IMR-90 (cell line): ENCODE data around the gene GTF2A2. TPM values are rescaled to one million over a fixed set of nuclear protein-coding genes. Genes with fewer than 3 reads are reported as not detected.

Source experiments
- ATAC-seq: fragments of 200-7000 bp; cut with Tn5 transposase; 2 replicates; pipeline ENCODE4 v1.9.1; 2020; ENCODE audit warnings: low read depth, mild to moderate bottlenecking, moderate library complexity
- BruUV-seq: library from RNA; stranded (reverse); fragments of 400-500 nt; replicated peaks from 2 replicates; lab custom pipeline; 2021; lab: Mats Ljungman, UMichigan
- CTCF ChIA-PET: fragments of 300-600 bp; formaldehyde crosslinking; extraction: SDS; loops from one replicate; lab custom pipeline; 2021; ENCODE audit warnings: antibody characterized with exemption; lab: Yijun Ruan, JAX
- POLR2A ChIA-PET: fragments of 300-600 bp; sonication (Branson Sonifier 250); formaldehyde crosslinking; loops from one replicate; lab custom pipeline; 2022; ENCODE audit warnings: antibody characterized with exemption; ENCODE audit not compliant: unreplicated experiment; lab: Charles Lee
- DNase-seq: peaks from one replicate; pipeline ENCODE4 v3.0.0; 2013
- H2AFZ ChIP-seq: replicated peaks from 2 replicates; pipeline ENCODE3; 2013; ENCODE audit warnings: low read length, mild to moderate bottlenecking; ENCODE audit not compliant: poor library complexity
- H2AK5ac ChIP-seq: 2 replicates; pipeline ENCODE4 v1.6.1; 2013; ENCODE audit warnings: low read depth, low read length, inconsistent platforms
- H2AK9ac ChIP-seq: replicated peaks from 2 replicates; pipeline ENCODE3; 2013; ENCODE audit warnings: mild to moderate bottlenecking, low read depth, low read length, moderate library complexity; ENCODE audit not compliant: poor library complexity
- H2BK120ac ChIP-seq: 2 replicates; pipeline ENCODE4 v1.6.1; 2013; ENCODE audit warnings: low read depth, low read length, inconsistent platforms
- H2BK15ac ChIP-seq: 3 replicates; pipeline ENCODE4 v1.6.1; 2013; ENCODE audit warnings: low read depth, low read length, inconsistent platforms
- H2BK20ac ChIP-seq: 2 replicates; pipeline ENCODE4 v1.6.1; 2013; ENCODE audit warnings: low read depth, mild to moderate bottlenecking, inconsistent platforms, low read length, moderate library complexity
- H2BK5ac ChIP-seq: 2 replicates; pipeline ENCODE4 v1.6.1; 2013; ENCODE audit warnings: mild to moderate bottlenecking, low read depth, low read length, inconsistent platforms; ENCODE audit not compliant: poor library complexity, severe bottlenecking
- H3K14ac ChIP-seq: replicated peaks from 2 replicates; pipeline ENCODE4 v1.6.1; 2013; ENCODE audit warnings: low read depth, low read length, inconsistent platforms
- H3K18ac ChIP-seq: 2 replicates; pipeline ENCODE4 v1.6.1; 2013; ENCODE audit warnings: low read depth, low read length, control low read depth
- H3K23ac ChIP-seq: 2 replicates; pipeline ENCODE4 v1.6.1; 2013; ENCODE audit warnings: low read depth, low read length, inconsistent platforms
- H3K27ac ChIP-seq: 2 replicates; pipeline ENCODE4 v1.5.1; 2013; ENCODE audit warnings: mild to moderate bottlenecking, control low read depth, low read length; ENCODE audit not compliant: insufficient read depth
- H3K27me3 ChIP-seq: 2 replicates; pipeline ENCODE4 v1.6.1; 2013; ENCODE audit warnings: low read length; ENCODE audit not compliant: control insufficient read depth, insufficient read depth
- H3K36me3 ChIP-seq: 2 replicates; pipeline ENCODE4 v1.6.1; 2013; ENCODE audit warnings: low read length, mixed read lengths; ENCODE audit not compliant: control insufficient read depth, insufficient read depth
- H3K4ac ChIP-seq: 2 replicates; pipeline ENCODE4 v1.6.1; 2013; ENCODE audit warnings: low read depth, low read length, inconsistent platforms
- H3K4me1 ChIP-seq: 2 replicates; pipeline ENCODE4 v1.6.1; 2013; ENCODE audit warnings: low read length, mixed read lengths; ENCODE audit not compliant: control insufficient read depth, insufficient read depth
- H3K4me2 ChIP-seq: 2 replicates; pipeline ENCODE4 v1.6.1; 2013; ENCODE audit warnings: low read depth, mild to moderate bottlenecking, control low read depth, low read length, moderate library complexity
- H3K4me3 ChIP-seq: 2 replicates; pipeline ENCODE4 v1.5.1; 2013; ENCODE audit warnings: low read depth, mild to moderate bottlenecking, control low read depth, low read length, moderate library complexity; ENCODE audit not compliant: insufficient read depth
- H3K56ac ChIP-seq: 2 replicates; pipeline ENCODE4 v1.6.1; 2013; ENCODE audit warnings: low read length, inconsistent platforms; ENCODE audit not compliant: insufficient read depth; ENCODE audit errors: extremely low read depth
- H3K79me1 ChIP-seq, 2 experiments: 2 replicates each; pipeline ENCODE4 v1.6.1; 2013; ENCODE audit warnings: low read length in 2 of 2, inconsistent platforms in 1 of 2, low read depth in 1 of 2
- H3K9ac ChIP-seq: 2 replicates; pipeline ENCODE4 v1.6.1; 2013; ENCODE audit warnings: low read depth, low read length, control low read depth
- H3K9me1 ChIP-seq: 2 replicates; pipeline ENCODE4 v1.6.1; 2013; ENCODE audit warnings: low read length, inconsistent platforms; ENCODE audit not compliant: insufficient read depth
- H3K9me3 ChIP-seq: 2 replicates; pipeline ENCODE4 v1.6.1; 2013; ENCODE audit warnings: low read length; ENCODE audit not compliant: control insufficient read depth, insufficient read depth
- H4K20me1 ChIP-seq: 2 replicates; pipeline ENCODE4 v1.6.1; 2013; ENCODE audit warnings: low read length, inconsistent platforms; ENCODE audit not compliant: insufficient read depth
- H4K5ac ChIP-seq: 2 replicates; pipeline ENCODE4 v1.6.1; 2013; ENCODE audit warnings: mild to moderate bottlenecking, low read depth, low read length, control low read depth
- H4K8ac ChIP-seq, 2 experiments: 2 replicates each; pipeline ENCODE4 v1.6.1; 2013; ENCODE audit warnings: low read depth in 2 of 2, low read length in 2 of 2, control low read depth in 1 of 2, inconsistent platforms in 1 of 2
- H4K91ac ChIP-seq: 2 replicates; pipeline ENCODE4 v1.6.1; 2013; ENCODE audit warnings: low read depth, low read length, inconsistent platforms; ENCODE audit not compliant: insufficient read depth
- CEBPB ChIP-seq: IDR thresholded peaks from 2 replicates; pipeline ENCODE4 v1.6.1; 2012; ENCODE audit warnings: low read depth, low read length, improper control_type of control experiment
- RCOR1 ChIP-seq: IDR thresholded peaks from 2 replicates; pipeline ENCODE4 v1.6.1; 2012; ENCODE audit warnings: mild to moderate bottlenecking, low read length, improper control_type of control experiment; ENCODE audit not compliant: insufficient replicate concordance
- RFX5 ChIP-seq: IDR thresholded peaks from 2 replicates; pipeline ENCODE4 v1.8.0; 2012; ENCODE audit warnings: low read depth, mild to moderate bottlenecking, low read length, moderate library complexity
- WGBS, 2 experiments: methylation state at CpG; one replicate each; pipeline versions ENCODE4 v1.1.5 to v1.1.7; 2013; ENCODE audit warnings: missing lambda C conversion rate in 2 of 2; ENCODE audit not compliant: insufficient read length in 1 of 2; ENCODE audit errors: extremely low coverage in 2 of 2; 5-methylcytosine and 5-hydroxymethylcytosine counted together
- dilution Hi-C: fragments of 300-500 bp; cut with HindIII; formaldehyde crosslinking; loops from one replicate; pipeline ENCODE4 v1.14.3; 2018; ENCODE audit warnings: low sequenced_read_pairs; ENCODE audit not compliant: unreplicated experiment
- in situ Hi-C: fragments of 300-500 bp; cut with MboI; formaldehyde crosslinking; loops from 3 replicates; pipeline ENCODE4 v1.14.3; 2019; ENCODE audit warnings: low sequenced_read_pairs, inconsistent platforms, mixed read lengths
- intact Hi-C: fragments of 100-400 bp; cut with micrococcal nuclease; formaldehyde crosslinking; loops from 2 replicates; pipeline ENCODE4 v1.10.0; 2022
- polyA plus RNA-seq, 3 experiments: library from polyadenylated mRNA; depleted of rRNA; stranded (reverse); fragments of >200 nt; gene quantifications; 2 replicates each; pipeline ENCODE4 v1.2.3, GENCODE V29; 2012; ENCODE audit warnings: low replicate concordance in 1 of 3
- total RNA-seq: library from RNA; depleted of rRNA; stranded (reverse); fragments of >200 nt; gene quantifications from 2 replicates; pipeline ENCODE4 v1.2.3, GENCODE V29; 2012

The GTF2A2 gene
- total and polyA plus RNA-seq, 2 of the 4 experiments (the other 2 are of a cell fraction): 10.2 to 29.9 TPM

DNA sequence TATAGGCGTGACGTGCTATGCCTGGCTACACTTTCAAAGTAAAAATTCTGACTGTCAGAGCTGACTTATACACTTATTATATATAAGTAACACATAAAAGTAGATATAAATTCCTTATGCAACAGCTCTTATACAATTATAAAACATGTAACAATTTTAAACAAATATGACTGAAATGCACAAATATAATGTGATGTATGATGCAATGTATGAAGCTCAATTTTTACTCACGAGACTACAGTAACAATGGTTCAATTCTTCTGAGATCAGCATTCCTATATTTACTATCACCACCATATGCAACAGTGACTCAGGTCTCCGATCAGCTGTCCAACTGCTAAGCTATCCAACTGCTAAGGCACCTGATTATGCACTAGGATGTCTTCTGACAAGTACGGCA is 23.6 kb upstream of the GTF2A2 start:
- no peaks in the 10 kb centered on the region for H3K9me3 ChIP-seq
- no peak for ATAC-seq
- peak; percentile 28 for DNase-seq
- H3K18ac ChIP-seq: no peak overlapping the region
- no peak overlapping the region for H3K4me3 ChIP-seq
- no peaks in the 10 kb centered on the region for H3K4me1 ChIP-seq
- no peak overlapping the region for H3K27ac ChIP-seq
- H2AK5ac ChIP-seq: no peak overlapping the region
- H3K14ac ChIP-seq: no peak overlapping the region
- no peaks in the 10 kb centered on the region for H3K27me3 ChIP-seq
- H3K23ac ChIP-seq: no peak overlapping the region
- no peak overlapping the region for H4K91ac ChIP-seq
- H2BK5ac ChIP-seq: no peak overlapping the region
- H3K9me1 ChIP-seq: peaks cover 7% of the 10 kb centered on the region
- H3K79me1 ChIP-seq: peaks cover 9 to 19% of the 10 kb centered on the region in 2 experiments
- no peak overlapping the region for H4K8ac ChIP-seq
- dilution Hi-C loops: no loop called here
- H2BK15ac ChIP-seq: no peak overlapping the region
- in situ Hi-C loops: loop anchor here (25.0 kb wide), 1 partner anchor 756 kb away; no protein-coding TSS in a partner anchor
- H2AK9ac ChIP-seq: no peak overlapping the region
- H4K5ac ChIP-seq: no peak overlapping the region
- no peak overlapping the region for H2AFZ ChIP-seq
- WGBS, 2 experiments: no CpG with 5 or more reads among the region's 5 CpGs
- H3K56ac ChIP-seq: no peak overlapping the region
- no peak overlapping the region for H2BK120ac ChIP-seq
- TF ChIP-seq RCOR1 (no peak), RFX5 (no peak), CEBPB (peak; percentile 68)
- CTCF ChIA-PET: interaction anchor here (0.6 to 0.7 kb wide), 3 partner anchors 10 to 678 kb away, joined by 3 to 6 read pairs (median 5); no protein-coding TSS in a partner anchor
- no peak overlapping the region for H3K4me2 ChIP-seq
- no TSS peak for BruUV-seq
- intact Hi-C loops: loop anchor here (10.0 kb wide), 1 partner anchor 794 kb away; the partner anchor contains the start of gene ICE2
- H4K20me1 ChIP-seq: peaks cover 28% of the 10 kb centered on the region
- no peak overlapping the region for H3K9ac ChIP-seq
- POLR2A ChIA-PET: no interaction called here
- no peak overlapping the region for H3K4ac ChIP-seq
- peaks cover 31% of the 10 kb centered on the region for H3K36me3 ChIP-seq
- no peak overlapping the region for H2BK20ac ChIP-seq
